GM13976 (cell line): ENCODE measurements around the gene ADD2.

Source experiments
- DNase-seq: peaks from one replicate; pipeline ENCODE4 v3.0.0; 2012; ENCODE audit warnings: low spot score
- in situ Hi-C: fragments of 300-500 bp; cut with MboI; formaldehyde crosslinking; loops from one replicate; pipeline ENCODE4 v1.12.0; 2022; ENCODE audit warnings: low sequenced_read_pairs, mixed read lengths, inconsistent platforms; ENCODE audit not compliant: unreplicated experiment
- TF ChIP-seq, protein P1 (sequence below): IDR thresholded peaks from 2 replicates; pipeline ENCODE4 v1.5.1; 2012; ENCODE audit warnings: borderline replicate concordance, mild to moderate bottlenecking; ENCODE audit not compliant: insufficient read depth; ENCODE audit errors: extremely low read depth, missing control alignments, control extremely low read depth

The ADD2 gene

DNA sequence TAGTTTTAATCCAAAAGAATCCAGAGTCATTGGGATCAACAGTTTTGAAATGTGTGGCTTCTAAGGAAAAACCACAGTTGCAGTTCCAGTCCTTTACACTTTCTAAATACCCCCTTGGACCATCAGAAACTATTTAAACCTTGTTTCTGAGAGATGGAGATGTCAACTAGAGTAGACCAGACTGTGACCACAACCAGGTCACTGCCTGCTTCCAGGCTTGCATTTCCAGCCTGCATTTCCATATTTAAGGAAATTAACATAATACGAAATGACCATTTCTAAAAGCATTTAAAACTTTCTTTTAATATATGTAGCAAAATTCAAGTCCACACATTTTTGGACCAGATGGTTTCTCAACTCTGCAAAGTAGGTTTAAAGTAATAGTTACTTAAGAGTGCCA lies 38.4 kb downstream of the ADD2 start:
- TF ChIP-seq, protein P1, sequence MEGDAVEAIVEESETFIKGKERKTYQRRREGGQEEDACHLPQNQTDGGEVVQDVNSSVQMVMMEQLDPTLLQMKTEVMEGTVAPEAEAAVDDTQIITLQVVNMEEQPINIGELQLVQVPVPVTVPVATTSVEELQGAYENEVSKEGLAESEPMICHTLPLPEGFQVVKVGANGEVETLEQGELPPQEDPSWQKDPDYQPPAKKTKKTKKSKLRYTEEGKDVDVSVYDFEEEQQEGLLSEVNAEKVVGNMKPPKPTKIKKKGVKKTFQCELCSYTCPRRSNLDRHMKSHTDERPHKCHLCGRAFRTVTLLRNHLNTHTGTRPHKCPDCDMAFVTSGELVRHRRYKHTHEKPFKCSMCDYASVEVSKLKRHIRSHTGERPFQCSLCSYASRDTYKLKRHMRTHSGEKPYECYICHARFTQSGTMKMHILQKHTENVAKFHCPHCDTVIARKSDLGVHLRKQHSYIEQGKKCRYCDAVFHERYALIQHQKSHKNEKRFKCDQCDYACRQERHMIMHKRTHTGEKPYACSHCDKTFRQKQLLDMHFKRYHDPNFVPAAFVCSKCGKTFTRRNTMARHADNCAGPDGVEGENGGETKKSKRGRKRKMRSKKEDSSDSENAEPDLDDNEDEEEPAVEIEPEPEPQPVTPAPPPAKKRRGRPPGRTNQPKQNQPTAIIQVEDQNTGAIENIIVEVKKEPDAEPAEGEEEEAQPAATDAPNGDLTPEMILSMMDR: no peak
- no peak for DNase-seq
- in situ Hi-C loops: no loop called here

DNA sequence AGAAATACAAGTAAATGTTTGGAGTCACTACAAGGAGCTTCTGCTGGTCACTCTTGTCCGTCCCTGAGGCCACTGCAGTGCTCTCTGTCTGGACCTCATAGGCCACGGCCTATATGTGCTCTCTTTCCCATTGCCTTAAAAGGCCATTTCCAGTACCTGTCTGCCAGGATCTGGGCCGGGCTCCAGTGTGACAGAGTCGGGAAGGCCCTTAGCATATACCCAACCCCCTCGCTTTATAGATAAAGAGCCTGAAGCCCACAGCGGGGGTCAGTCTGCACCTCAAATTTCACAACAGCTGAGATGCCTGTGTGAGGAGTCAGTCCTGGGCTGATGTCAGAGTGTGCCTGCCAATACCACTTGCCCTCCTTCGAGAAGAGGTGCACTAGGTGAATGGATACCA lies 39.9 kb downstream of the ADD2 start:
- in situ Hi-C loops: no loop called here
- TF ChIP-seq, protein P1: no peak
- no peak for DNase-seq

DNA sequence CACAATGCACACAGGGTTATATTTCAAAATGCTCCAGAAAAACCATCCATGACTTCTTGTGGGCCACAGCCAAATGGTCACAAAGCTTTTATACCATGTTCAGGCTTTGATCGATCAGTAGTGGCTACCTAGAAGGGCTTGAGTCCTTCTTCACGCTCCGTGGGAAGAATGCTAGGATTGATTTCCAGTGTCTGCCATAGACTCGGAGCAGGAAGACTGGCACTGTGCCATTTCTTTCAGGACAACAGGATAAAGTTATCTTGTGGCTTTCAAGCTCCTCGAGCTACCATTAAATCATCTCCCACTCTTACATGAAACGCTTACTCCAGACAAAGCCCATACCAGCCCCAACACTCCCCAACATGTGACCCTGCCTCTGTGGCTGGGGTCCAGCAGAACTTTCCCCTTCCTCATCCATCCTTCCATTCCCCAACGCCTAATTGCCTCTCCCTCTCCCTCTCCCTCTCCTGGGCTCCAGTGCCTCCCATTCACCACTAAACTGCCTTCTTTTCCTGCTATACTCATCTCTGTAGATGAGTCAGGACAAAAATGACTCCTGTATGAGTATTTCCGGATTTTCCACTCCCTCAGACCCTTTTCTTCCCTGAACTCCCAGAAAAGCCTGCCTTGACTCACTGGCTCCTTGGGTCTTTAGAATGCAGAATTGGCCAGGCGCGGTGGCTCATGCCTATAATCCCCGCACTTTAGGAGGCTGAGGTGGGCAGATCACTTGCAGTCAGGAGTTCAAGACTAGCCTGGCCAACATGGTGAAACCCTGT lies 40.9 kb downstream of the ADD2 start:
- in situ Hi-C loops: no loop called here
- no peak for DNase-seq
- TF ChIP-seq, protein P1: no peak

DNA sequence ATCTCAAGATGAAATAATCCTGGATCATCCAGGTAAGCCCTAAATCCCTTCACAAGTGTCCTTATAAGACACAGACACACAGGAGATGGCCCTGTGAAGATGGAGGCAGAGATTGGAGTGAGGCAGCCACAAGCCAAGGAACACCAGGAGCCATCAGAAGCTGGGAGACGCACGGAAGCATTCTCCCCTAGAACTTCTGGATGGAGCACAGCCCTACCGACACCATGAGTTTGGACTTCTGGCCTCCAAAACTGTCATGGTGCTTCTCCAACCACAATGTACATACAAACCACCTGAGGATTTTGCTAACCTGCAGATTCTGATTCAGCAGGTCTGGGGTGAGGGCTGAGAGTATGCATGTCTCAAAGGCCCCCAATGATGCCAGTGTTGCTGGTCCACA lies 42.5 kb downstream of the ADD2 start:
- no peak for DNase-seq
- TF ChIP-seq, protein P1: no peak
- in situ Hi-C loops: no loop called here

DNA sequence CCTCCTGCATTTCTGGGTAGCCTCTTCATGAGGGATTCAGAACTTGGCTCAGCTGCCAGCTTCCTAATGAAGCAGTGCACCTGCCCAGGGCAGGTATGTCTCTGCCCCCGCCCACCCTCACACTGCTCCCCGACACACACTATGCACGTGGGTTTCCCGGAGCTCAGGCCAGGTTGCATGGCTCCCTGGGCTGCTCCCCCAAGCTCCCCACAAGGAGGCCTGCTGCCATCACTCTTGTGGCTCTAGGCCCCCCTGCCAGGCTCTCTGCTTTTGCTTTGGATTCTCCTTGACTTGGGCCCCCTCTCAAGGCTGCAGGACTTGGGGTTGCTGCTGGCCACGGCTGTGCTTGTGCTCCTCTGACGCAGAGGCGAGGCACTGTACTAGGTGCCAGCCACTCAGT lies 43.6 kb downstream of the ADD2 start:
- in situ Hi-C loops: no loop called here
- TF ChIP-seq, protein P1: no peak
- DNase-seq: no peak

DNA sequence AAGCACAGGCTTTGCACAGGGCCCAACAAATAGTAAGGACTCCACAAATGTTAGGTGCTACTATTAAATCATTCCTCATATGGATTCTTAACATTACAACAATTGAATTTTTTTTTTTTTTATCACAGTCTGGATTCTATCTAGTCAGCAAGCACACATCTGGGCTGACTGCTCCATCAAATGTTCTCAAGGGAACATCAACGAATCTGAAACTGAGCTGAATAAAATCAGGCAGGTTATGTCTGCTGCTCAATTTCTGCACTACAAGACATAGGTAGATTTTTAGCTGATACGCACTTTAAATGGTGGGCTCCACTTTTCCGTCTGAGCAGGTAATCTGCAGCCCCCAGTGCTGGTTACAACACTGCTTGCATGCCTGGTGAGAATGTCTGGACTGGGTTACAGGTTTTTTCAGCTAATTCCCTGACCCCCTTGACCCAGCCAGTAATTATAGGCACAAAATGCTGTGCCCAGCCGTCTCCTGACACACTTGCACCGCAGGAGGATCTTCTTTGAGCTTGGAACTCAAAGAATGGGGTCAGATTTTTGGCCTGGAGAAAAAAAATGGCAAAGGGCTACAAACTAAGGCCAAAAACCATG lies 44.6 kb downstream of the ADD2 start:
- in situ Hi-C loops: no loop called here
- no peak for DNase-seq
- TF ChIP-seq, protein P1: no peak
